Retina (tissue), 1 donor: Measurements from ENCODE around the gene CD82.

Source experiments
- DNase-seq: peaks from one replicate; pipeline ENCODE4 v3.0.0-alpha.2; 2016

The CD82 gene

GRCh38 chr11:44578279-44578678 is 12.8 kb downstream of the CD82 start:
- no peak for DNase-seq

DNA sequence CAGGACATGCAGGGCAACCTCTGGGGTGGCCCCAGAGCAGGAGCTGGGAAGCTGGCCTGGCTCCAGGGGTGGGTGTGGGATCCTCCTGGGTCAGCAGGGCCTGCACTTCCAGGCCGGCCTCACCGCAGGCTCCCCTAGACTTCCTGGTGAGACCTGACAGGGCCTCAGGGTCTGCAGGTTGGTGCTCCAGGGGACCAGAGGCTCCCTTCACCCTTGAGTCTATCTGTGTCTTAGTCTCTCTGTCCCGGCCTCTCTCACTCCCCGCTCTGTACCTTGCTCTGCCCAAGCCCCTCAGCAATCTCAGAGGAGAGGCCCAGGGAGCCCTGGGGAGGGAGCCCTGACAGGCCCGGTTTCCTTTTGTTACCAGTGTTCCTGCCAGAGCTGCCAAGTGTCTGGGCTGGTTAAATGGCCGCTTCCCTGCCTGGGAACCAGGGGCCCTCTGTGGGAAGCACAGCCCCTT is 13.9 kb downstream of the CD82 start:
- DNase-seq: no peak

GRCh38 chr11:44580701-44581100 is 15.2 kb downstream of the CD82 start:
- DNase-seq: no peak

DNA sequence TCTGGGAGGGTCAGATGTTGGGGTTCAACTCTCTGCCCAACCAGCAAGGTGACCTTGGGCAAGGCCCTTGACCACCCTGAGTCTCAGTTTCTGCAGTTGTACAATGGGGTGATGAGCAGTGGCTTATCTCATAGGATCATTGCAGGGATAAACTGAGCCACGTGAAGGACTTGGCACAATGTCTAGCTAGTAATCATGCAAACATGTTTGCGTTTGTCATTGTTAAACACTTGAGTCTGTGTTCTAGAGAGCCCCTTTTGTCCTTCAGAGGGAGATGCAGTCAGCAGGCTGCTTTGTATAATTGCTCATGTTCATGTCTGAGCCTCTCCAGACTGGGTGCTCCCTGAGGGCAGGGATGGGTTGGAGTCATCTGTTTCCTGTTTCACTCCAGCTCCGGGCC is 15.8 kb downstream of the CD82 start:
- no peak for DNase-seq

- DNase-seq: no peak
Observed at GRCh38 chr11:44582641-44583352, 17.3 kb downstream of the CD82 start.

GRCh38 chr11:44583353-44583669 is 17.8 kb downstream of the CD82 start:
- DNase-seq: no peak

GRCh38 chr11:44585421-44585820 is 20.0 kb downstream of the CD82 start:
- no peak for DNase-seq

DNA sequence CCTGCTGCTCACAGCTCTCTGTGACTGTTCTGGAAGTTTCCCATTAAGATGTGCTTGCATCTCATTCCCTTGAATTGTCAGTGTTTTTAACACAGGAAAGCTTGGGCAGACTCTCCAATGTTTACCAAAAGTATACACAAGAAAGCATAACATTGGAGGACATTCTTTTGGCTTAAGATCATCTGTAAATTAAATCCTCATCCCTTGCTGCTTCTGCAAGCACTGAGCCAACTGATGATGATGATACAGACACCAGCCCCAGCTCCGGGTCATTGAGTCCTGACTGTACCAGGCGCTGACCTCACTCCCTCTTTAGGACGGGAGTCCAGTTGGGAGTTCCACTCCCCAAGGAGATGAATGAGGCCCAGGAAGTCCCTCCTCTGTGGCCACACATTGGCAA is 23.8 kb downstream of the CD82 start:
- DNase-seq: no peak

DNA sequence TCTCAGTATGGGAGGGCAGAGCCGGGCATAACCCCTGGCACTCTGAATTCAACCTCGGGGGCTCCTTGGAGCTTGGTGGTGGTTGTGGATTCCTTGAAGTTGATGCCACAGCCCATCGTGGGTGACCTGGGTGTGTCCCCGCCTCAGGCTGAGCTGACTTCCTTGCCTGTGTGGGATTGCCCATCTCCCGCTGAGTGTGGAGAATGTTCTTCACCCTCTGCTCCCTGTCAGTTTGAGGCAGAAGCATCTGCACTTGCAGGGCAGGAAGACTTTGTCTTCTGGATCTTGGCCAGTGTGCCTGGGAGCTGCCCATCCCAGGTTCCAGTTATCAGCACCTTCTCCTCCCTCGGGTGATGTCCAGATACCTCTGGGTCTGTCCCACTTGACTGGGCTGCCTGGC is 25.3 kb downstream of the CD82 start:
- no peak for DNase-seq

DNA sequence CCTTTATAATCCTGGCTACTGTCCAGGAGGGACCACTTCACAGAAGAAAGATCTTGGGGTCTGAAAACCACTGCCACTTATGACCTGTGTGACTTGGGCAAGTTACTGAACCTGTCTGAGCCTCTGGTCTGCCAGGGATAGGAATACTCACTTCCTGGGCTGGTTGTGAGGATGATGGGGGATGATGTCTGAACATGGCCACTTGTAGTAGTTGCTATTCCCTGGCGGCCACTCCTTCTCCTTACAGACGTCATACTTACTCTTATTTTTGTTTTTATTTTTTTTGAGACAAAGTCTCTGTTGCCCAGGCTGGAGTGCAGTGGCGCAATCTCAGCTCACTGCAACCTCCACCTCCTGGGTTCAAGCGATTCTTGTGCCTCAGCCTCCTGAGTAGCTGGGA is 26.1 kb downstream of the CD82 start:
- no peak for DNase-seq

- DNase-seq: no peak
Observed at GRCh38 chr11:44592125-44592940, 26.9 kb downstream of the CD82 start.

- no peak for DNase-seq
Observed at GRCh38 chr11:44593251-44593650, 27.8 kb downstream of the CD82 start.

DNA sequence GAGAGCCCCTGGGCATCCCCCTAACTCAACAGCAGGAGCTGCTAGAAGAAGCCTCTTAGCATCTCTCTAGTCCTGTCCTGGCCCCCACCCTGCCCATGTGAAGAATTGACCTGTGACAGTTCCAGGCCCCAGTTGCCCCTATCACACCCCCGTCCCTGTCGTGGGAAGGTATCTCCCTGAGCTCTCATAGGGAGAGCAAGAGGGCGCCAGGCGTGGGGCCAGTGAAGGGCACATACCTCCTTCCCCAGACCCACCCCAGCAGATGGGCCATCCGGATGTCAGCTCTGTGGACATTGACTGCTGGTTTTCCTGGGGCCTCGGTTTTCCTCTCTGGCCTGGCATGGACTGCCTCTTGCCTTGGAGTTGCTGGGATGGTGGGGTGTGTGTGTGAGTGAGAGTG is 29.5 kb downstream of the CD82 start:
- DNase-seq: no peak

DNA sequence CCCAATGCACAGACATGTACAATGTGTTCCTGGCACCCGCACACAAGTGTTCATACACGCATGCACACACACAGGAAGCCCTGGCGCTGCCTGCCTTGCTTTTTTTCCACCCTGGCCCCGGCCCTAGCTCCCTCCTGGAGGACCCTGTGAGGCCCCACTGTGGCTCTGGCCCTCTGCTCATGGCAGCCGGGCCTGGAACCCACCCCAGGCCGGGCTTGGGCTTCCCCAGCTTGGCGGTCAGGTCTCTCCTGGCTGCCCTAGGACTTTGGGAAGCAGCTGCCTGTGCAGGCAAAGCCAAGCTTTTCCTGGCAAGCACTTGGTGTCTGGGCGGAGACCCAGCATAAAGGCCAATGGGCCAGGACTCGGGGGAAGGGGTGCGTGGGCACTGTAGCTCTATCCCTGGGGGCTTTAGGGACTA is 30.5 kb downstream of the CD82 start:
- no peak for DNase-seq

- DNase-seq: no peak
Observed at GRCh38 chr11:44596525-44597276, 31.2 kb downstream of the CD82 start.

DNA sequence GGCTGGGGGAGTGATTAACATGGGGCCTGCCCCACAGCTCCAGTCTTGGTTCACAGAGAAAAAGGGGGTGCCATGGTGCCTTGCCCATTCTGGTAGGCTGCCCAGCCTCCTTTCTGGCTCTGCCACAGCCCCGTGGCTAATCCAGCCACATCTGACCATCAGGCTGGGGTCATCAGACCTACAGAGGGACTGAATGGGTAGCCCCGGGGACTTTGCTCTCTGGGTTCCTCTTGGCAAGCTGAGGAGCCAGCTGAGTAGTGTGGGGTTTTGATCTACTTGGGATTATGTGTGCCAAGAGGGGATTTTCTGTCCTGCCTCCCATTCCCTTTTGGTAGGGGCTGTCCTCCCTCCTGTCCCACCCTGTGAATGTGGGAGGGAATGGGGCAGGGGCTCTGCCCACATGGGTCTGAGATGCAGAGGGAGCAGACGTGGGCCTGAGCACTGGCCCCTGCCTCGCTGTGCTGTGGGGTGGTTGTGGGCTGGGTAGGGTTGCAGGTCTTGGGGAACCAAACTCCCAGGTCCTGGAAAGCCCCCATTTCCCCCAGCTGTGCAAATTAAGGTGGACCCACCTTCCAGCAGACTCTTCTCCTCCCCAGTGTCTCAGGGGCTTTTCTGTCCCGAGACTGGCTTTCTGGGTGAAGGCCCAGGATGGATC is 32.0 kb downstream of the CD82 start:
- DNase-seq: no peak

DNA sequence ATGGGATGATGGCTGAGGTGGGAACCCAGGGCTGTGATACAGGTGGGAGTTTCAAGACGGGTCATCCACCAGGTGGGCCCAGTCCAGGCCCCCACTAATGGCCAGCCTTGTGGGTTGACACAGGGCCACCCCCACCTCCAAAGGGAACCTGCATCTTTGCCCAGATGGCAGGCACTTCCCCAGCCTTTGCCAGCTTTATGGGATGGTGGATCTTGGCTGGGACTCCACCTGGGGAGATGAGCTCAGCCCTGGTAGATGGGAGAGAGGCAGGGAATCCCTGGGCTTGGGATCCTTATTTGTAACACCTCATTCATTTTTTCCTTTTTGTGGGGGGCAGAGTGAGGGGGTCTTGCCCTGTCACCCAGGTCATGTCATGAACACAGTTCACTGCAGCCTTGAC is 33.4 kb downstream of the CD82 start:
- DNase-seq: no peak

GRCh38 chr11:44600261-44600660 is 34.8 kb downstream of the CD82 start:
- DNase-seq: peak; percentile 58

DNA sequence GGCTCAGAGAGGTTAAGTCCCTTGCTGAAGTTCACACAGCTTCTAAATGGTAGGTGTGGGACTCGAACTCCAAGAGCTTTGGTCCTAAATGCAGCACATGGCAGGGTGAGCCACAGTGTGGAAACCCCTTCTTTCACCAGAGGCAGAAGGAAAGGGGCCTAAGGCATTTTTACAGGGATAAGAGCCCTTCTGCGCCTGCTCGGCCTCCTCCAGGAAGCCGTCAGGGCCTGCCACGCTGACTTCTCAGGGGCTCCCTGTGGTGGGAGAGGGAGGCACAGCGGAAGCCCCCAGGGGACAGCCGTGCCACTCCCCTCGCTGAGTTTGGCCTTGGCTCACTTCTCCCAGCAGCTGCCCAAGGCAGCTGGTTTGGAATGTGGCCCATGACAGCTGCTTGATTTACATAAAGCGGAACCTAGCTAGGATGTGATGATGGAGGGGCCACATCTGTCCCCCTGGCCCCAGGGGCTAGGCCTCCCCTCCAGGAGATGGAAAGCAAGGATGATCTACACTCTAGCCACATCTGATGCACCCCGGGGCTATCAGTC is 35.4 kb downstream of the CD82 start:
- no peak for DNase-seq

GRCh38 chr11:44601471-44602370 is 36.3 kb downstream of the CD82 start:
- DNase-seq: no peak

DNA sequence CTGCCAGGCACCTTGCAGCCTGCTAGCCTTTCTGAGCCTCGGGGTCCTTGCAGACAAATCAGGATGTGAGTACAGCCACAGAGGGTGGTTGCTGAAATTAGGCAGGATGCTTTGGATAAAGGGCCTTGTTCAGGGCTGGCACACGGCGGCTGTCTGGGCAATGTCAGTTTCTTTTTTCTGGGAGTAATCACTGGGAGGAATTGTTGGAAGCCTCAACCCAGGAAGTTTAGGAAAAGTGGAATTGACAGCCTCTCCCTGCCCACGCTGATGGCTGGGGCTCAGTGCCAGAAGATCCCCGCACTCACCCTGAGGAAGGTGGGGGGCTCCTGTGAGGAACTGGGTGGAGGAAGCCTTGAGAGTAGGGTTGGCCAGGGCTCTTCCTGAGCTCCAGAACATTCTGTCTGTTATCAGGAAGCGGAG is 37.4 kb downstream of the CD82 start:
- no peak for DNase-seq

DNA sequence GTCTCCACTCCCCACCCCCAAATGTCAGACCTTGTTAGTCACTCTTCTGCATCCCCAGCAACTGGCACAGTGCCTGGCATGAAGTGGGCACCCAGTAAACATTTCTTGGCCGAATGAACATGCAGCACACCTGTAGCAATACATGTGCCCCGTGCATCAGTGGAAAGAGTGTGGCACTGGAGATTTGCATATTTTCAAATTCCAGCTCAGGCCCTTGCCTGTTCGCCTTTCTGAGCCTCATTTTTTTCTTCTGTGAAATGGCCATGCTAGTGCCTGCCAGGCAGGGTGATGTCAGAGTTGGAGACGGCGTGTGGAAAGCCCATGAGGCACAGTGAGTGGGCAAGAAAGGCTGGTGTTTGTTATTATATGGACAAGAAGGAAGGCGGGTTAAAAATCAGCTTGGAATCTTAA is 38.7 kb downstream of the CD82 start:
- DNase-seq: no peak
